ENCODE results near the gene BRD3OS.

DNA sequence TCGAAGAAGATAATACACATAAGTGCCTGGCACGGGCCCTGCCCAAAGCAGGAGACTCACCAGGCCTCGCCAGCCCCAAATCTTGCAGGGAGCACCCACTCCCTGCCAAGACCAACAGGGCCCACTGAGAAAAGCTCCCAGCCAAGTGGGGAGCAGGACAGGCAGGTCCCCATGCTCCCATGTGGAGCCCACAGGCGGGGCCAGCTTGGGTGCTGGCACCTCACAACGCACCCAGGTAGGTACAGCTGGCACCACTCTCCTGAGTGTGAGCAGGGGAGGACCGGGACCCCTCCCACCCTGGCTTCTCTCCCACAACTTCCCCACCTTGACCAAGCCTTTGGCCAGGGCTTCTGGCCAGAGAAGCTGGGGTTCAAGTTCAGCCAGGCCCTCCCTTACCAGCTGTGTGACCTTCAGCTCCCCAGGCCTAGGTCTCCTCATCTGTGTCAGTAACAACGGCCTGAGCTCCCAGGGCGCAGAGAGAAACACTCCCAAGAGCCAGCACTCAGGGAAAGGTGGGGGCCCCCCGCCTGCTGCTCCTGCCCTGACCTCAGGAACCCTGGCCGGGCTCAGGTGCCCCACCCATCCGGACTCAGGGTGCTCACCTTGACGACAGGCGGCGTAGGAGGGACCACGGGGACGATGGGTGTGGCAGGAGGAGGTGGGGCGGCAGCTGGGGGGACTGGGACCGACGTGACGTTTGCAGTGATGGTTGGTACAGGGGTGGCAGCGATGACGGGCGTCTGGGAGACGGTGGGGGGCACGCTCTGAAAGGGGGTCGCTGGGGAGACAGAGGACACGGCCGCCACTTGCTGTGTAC is 24.7 kb downstream of the BRD3OS start:
- TF ChIP-seq POLR2AphosphoS5 (IDR thresholded peaks at IDR 0.05; ENCODE audit: low read length) (no peak), RAD21 (IDR thresholded peaks at IDR 0.05; ENCODE audit: insufficient read depth, low read depth, low read length) (no peak)

Data from GM12878 (cell line).